ENCODE results near the gene STK39.

STK39 gene

DNA sequence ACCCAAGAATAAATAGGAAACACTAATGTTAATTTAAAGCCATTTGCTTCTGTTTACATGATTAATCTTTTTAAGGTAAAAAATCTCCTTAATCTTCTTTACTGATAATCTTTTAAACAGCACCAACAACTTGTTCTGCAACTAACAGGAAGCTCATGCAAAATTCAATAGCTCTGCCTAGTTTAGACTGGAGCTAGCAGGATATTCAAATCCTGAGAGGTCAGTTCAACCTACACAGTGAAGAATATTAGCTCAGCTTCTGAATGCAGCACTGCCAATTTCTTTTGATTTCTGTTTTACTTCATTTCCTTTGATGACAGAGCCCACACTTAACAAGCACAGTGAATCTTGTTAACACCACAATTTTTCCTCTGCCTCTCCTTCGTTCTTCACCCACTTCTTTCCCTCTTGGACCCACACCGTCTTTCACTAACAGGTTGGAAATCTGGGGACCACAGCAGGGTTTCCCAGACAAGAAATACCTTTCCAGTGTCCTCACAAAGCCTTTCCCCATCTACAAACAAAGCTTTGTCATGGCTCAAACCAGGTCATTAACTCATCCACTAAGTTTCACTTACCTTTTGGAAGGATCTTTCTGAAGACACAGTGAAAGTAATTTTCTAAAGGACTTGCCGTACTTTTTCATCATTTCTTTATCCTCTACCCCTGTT, 109.8 kb downstream of the STK39 start:
- no peak for DNase-seq (ENCODE audit: low read depth)
- TF ChIP-seq CTCF (conservative IDR thresholded peaks at IDR 0.05; ENCODE audit: low read depth, low read length): no peak
- no peak overlapping the region for H3K4me3 ChIP-seq (ENCODE audit: low read length)

GRCh38 chr2:168136392-168136977, 110.9 kb downstream of the STK39 start:
- H3K4me3 ChIP-seq (ENCODE audit: low read length): no peak overlapping the region
- peak; percentile 53 for TF ChIP-seq CTCF (conservative IDR thresholded peaks at IDR 0.05; ENCODE audit: low read depth, low read length)
- DNase-seq (ENCODE audit: low read depth): no peak

- TF ChIP-seq CTCF (conservative IDR thresholded peaks at IDR 0.05; ENCODE audit: low read depth, low read length): no peak
- H3K4me3 ChIP-seq (ENCODE audit: low read length): no peak overlapping the region
- no peak for DNase-seq (ENCODE audit: low read depth)
Measured at GRCh38 chr2:168135630-168136029, 111.8 kb downstream of the STK39 start.

GRCh38 chr2:168135121-168135520, 112.3 kb downstream of the STK39 start:
- no peak for TF ChIP-seq CTCF (conservative IDR thresholded peaks at IDR 0.05; ENCODE audit: low read depth, low read length)
- no peak overlapping the region for H3K4me3 ChIP-seq (ENCODE audit: low read length)
- no peak for DNase-seq (ENCODE audit: low read depth)

- no peak for DNase-seq (ENCODE audit: low read depth)
- H3K4me3 ChIP-seq (ENCODE audit: low read length): no peak overlapping the region
- TF ChIP-seq CTCF (conservative IDR thresholded peaks at IDR 0.05; ENCODE audit: low read depth, low read length): no peak
Measured at GRCh38 chr2:168134485-168134884, 112.9 kb downstream of the STK39 start.

DNA sequence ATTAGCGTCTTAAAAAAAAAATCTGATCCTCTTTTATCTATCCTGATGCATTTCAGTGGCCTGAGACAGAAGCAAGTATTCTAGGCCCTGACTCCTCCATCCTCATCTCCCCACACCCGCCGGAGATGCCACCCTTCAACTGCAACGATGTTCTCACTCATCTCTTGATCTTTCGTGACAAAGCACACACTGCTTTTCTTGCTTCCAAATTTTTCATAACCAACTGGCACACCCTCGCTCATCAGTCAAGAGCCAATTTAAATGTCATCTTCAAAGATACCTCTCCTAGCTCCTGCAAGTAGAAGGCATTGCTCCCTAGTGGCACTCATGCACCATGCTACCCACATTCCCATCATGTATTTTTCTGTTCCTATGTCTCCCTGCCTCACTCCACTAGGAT, 115.0 kb downstream of the STK39 start:
- DNase-seq (ENCODE audit: low read depth): no peak
- no peak overlapping the region for H3K4me3 ChIP-seq (ENCODE audit: low read length)
- no peak for TF ChIP-seq CTCF (conservative IDR thresholded peaks at IDR 0.05; ENCODE audit: low read depth, low read length)

GRCh38 chr2:168130346-168130745, 117.0 kb downstream of the STK39 start:
- no peak for DNase-seq (ENCODE audit: low read depth)
- H3K4me3 ChIP-seq (ENCODE audit: low read length): no peak overlapping the region
- no peak for TF ChIP-seq CTCF (conservative IDR thresholded peaks at IDR 0.05; ENCODE audit: low read depth, low read length)

Data from retinal pigment epithelial cell (primary cell).